NCI-H2196 (cell line): Measurements from ENCODE around the gene OR9G4.
A peak's percentile ranks its signal among the peaks of the same experiment; 100 is the strongest.

Experiments used
- DNase-seq: peaks from one replicate; lab custom pipeline; 2025; ENCODE audit not compliant: unreplicated experiment; lab: John Stamatoyannopoulos, UW

OR9G4 gene

DNA sequence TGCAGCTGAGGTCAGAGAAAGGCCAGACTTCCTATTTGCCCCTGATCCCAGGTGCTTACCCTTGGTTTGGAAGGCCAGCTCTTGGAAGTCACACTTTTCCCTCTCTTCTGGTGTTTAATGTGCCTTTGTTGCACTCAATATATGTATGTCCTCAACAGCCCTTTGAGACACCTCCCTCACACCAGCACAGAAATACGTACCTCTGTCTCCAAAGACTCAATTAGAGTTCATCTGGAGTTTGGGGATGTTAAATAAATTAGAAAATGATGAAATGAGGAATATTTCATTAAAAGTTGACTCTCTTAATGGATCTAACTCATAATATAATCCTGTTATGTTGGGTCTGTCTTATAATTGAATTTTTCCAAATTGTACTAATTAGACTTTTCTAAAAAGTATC, at the start of gene OR9G4:
Gene OR9G4, minus strand, starts transcription at position 101 of the 400 bp plus-strand sequence. CDS start 4,931 bp downstream, outside the sequence.
- no peak for DNase-seq

- DNase-seq: peak; percentile 65
Observed at GRCh38 chr11:56783448-56784041, 35.0 kb upstream of the OR9G4 start.

DNA sequence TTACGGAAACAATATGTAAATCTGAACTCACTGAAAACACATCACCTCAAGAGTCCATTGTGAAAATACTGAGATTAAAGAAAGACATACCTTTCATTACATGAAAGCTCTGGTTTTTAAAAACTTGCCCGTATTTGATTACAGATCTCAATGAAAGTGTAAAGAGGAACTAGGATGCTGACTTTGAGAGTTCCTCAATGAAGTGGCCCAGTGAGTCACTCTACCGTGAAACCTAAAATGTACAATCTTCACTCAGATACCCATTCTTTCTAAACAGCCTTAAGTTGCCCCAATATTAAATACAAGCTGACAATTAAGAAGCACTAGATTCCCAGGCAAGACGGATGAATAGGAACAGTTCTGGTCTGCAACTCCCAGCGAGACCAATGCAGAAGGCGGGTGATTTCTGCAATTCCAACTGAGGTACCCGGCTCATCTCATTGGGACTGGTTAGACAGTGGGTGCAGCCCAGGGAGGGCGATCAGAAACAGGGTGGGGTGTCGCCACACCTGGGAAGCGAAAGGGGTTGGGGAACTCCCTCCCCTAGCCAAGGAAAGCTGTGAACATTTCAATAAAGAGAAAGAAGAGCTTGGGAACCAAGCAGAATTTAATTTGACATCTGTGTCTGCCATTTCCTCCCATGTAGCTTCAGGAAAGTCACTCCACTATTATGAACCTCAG, 33.8 kb upstream of the OR9G4 start:
- no peak for DNase-seq

DNA sequence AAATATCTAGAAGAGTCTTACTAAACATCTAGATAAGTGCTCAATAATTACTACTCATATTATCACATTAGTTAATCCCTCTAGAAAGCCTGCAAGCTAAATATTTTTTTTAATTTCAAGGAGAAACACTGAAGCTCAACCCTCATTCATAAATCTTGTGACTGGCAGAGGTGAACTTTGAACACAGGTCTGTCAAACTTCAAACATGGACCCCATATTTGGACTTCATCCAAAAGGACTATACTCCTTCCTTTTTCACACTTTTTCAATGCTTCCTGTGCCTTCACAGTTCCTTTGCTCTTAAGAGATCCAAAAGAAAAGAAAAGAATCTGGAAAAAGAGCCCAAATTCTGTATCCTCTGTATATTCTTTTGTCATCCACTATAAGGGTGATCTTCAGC, 28.3 kb upstream of the OR9G4 start:
- no peak for DNase-seq

GRCh38 chr11:56764976-56765375, 16.5 kb upstream of the OR9G4 start:
- DNase-seq: no peak

DNA sequence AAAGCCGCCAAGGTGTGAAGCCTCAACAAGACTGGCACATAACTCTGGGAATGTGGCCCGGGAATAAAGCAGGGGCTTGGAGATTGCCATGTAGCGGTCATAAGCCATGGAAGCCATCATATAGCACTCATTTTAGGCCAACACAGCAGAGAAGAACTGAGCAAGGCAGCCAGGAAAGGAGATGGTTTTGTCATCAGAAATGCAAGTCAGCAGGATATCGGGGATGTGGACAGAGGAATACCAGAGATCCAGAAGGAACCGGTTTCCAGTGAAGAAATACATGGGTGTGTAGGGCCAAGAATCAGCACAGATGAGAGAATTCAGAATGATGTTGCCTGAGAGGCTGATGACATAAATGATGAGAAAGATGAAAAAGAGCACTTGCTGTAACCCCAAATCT, 3.0 kb upstream of the OR9G4 start:
- DNase-seq: no peak

GRCh38 chr11:56750190-56750589, 1.7 kb upstream of the OR9G4 start:
- no peak for DNase-seq

DNA sequence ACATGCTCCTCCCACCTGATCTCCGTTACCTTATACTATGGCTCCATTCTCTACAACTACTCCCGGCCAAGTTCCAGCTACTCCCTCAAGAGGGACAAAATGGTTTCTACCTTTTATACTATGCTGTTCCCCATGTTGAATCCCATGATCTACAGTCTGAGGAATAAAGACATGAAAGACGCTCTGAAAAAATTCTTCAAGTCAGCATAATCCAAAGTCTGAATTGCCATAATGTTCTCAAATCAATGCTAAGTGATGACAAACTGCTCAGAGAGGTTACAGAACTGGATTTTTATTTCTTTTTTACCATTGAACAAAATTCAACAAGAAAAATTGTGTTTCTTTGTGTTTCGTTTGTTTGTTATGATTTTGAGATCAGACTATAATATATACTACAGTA, 7.6 kb downstream of the OR9G4 start:
- DNase-seq: no peak

GRCh38 chr11:56740107-56740506, 8.4 kb downstream of the OR9G4 start:
- no peak for DNase-seq

DNA sequence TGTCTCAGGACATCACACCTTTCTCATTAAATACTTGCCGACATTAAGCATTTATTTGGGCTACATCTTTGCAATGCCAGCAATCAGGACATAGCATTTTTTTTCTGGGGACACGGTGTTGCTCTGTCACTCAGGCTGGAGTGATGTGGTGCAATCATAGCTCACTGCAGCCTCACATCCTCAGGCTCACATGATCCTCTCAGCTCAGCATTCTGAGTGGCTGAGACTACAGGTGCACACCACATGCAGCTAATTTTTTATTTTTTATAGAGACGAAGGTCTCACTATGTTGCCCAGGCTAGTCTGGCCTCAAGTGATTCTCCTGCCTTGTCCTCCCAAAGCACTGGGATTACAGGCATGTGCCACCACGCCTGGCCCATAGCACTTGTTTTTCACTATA, 28.0 kb downstream of the OR9G4 start:
- no peak for DNase-seq

- no peak for DNase-seq
Observed at GRCh38 chr11:56716379-56716854, 32.1 kb downstream of the OR9G4 start.

DNA sequence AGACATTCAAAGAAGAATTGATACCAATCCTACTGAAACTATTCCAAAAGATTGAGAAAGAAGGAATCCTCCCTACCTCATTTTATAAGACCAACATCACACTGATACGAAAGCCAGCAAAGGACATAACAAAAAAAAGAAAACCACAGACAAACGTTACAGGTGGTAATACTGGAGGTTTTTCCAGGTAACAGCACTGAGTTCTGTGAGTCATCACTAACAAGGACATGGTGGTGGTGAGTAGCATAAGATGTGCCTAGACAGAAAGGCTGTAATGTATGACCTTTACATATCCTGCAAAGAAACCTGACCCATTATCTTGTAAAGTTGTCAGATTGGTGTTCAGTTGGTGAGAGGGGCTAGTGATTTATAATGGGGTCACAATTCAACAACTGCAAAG, 34.3 kb downstream of the OR9G4 start:
- DNase-seq: no peak

DNA sequence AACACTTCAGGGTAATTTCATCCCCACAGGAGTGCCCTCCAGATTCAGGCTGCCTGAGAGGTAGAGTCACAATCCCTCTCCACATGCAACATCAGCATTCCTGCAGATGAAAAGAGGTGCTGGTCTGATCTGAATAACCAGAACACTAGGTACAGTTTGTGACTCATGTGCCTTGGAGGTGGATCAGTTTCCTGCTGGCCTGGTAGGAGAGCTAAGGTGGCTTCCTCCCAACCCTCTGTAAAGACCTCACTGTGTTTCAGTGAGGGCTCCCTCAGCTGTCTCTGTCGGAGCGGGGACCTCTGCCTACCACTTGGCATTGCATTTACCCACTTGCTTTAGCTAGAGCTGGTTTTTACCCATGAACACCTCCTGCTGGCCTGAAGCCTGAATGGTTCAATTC, 42.0 kb downstream of the OR9G4 start:
- no peak for DNase-seq

- no peak for DNase-seq
Observed at GRCh38 chr11:56705784-56706396, 42.6 kb downstream of the OR9G4 start.

GRCh38 chr11:56700914-56701485, 47.5 kb downstream of the OR9G4 start:
- no peak for DNase-seq

DNA sequence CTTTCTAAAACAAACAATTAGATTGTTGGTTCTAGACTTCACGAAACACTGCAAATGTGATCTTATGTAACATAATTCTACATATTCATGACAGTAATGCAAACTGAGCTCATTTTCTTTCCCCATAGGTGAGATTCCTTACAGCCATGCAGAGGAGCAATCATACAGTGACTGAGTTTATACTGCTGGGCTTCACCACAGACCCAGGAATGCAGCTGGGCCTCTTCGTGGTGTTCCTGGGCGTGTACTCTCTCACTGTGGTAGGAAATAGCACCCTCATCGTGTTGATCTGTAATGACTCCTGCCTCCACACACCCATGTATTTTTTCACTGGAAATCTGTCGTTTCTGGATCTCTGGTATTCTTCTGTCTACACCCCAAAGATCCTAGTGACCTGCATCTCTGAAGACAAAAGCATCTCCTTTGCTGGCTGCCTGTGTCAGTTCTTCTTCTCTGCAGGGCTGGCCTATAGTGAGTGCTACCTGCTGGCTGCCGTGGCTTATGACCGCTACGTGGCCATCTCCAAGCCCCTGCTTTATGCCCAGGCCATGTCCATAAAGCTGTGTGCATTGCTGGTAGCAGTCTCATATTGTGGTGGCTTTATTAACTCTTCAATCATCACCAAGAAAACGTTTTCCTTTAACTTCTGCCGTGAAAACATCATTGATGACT, 48.1 kb downstream of the OR9G4 start:
- no peak for DNase-seq

DNA sequence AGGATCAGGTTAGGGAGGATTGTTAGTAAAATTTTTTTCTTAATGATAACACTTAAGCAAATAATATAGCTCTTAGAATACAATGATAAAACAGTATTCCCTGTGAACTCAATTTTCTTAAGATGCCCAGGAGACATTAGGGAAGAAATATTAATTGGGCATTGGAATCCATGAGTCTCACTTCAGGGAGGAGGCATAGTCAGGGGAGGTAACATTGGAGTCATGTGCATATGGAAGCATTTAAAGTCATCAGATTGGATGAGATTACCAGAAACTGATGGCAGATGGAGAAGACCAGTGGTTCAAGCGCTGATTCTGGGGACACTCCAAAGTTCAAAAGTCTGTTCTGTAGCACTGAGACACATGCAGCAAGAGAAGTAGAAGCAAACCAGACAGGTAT, 49.7 kb downstream of the OR9G4 start, which contains the start of gene OR9G1:
Gene OR9G1, plus strand, starts transcription at position 301 of the 400 bp plus-strand sequence. CDS start 1,293 bp downstream, outside the sequence.
- no peak for DNase-seq

GRCh38 chr11:56693428-56693827, 55.1 kb downstream of the OR9G4 start:
- DNase-seq: no peak
